Measurements from ENCODE around the gene MACROH2A2.
A peak's percentile ranks its signal among the peaks of the same experiment; 100 is the strongest.
"Not testable (repeated sequence)": the region's sequence is repeated elsewhere in the genome, so short reads cannot be mapped to it uniquely, and the experiment has no call there.

MACROH2A2 gene

GRCh38 chr10:70132098-70133029, 79.7 kb downstream of the MACROH2A2 start, which contains the start of gene AIFM2:
Gene AIFM2, minus strand, starts transcription at chr10:70132825. Its CDS starts 8,741 bp downstream, at chr10:70124084.
- no peak for DNase-seq

GRCh38 chr10:70135046-70135445, 82.4 kb downstream of the MACROH2A2 start:
- no peak for DNase-seq

DNA sequence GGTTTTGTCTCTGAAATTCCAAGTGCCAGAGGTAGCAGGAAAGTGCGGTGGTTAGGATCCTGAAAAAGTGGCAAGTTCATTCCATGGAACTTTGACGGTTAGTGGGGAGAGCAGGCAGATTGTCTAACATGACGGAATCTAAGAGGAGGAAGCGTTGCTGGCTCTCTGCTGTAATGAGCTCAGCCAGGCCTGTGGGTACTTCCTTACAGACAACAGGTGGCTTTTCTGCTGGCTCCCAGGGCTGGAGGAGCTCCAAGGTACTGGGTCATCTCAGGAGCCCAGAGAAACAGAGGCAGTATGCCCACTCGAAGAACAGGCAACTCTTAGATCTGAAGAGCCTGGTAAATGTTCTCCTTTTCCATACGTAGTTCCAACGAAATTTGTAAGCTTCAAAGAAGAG, 83.0 kb downstream of the MACROH2A2 start:
- no peak for DNase-seq

GRCh38 chr10:70137135-70137534, 84.5 kb downstream of the MACROH2A2 start:
- DNase-seq: no peak

DNA sequence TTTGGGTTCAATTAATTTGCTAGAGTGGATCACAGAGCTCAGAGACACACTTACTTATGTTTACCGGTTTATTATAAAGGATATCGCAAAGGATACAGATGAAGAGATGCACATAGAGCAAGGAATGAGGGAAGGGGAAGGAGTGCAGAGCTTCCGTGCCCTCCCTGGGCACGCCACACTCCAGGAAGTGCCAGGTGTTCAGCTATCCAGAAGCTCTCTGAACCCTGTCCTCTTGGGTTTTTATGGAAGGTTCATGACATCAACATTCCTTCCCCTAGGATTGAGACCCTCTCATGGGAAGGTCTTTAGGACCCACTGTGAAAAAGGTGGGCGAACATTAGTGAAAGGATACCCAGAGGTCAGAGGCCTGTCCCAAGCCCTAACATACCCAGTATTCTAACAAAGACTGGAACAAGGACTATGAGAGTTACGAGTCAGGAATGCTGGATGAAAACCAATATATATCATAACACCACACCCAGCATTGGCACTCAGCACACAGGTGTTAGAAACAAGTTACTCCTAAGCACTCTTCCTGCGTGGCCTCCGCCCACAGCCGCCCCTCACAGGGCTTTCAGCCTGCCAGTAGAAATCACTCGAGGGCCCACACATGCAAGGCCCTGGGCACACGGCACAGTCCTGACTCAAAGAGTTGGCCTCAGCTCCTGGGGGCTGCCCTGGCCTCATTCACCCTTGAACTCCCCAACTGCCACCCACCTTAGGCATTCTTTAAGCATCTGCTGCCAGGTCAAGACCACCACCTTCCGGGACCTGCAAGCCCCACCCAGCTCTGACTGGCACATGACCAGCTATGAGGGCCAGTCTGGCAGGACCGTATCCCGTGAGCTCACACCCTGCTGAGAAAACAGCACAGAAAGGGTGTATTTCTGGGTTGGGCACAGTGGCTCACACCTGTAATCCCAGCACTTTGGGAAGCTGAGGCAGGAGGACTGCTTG, 85.6 kb downstream of the MACROH2A2 start:
- no peak for DNase-seq

DNA sequence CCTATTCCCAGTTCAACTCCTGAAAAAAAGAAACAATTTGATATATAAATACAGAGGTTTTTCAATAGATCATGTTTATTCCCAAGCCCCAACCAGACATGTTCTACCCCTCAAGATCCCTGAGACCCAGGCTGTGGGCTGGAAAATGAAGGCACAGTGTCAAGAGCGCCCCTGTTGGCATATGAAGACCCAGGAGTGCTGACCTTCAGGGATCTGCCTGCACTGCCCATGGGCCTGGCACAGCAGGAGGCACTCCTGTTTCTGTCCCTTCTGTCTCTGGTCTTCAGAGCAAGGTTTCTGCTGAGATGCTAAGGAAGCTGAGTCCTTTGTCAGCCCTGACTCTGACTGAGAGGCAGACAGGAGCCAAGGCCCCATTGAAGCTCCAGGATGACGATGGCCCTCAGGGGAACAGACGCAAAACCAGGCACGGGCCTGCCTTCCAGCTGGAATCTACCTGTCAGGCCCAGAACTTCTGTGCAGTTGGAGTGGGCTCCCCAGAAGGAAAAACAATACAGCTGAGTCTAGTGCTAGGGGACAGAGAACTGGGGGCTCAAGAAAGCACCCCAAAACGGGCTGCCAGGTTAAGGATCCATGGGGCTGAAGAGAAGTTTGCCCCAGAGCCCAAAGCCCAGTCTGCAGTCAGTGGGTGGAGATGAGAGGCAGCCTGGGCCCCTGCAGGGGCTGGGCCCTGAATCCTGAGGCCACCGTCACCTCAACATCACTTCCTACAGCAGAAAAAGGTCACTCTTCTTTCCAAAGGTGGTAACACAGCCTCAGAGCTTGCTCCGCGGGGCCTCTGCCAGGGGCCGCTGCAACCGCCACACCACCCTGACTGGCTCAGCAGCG, 86.7 kb downstream of the MACROH2A2 start:
- DNase-seq: no peak

DNA sequence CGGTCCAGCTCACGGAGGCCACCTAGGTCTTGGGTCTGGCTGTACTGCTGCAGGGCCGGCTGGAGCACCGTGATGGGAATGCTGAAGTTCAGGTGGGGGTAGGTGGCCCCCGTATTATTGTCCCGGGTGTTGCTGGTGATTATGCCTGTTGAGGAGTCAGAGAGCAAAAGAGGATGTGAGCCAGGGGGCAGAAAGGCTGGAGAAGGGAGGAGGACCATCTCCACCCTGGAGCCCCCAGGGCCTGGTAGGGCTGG, 87.3 kb downstream of the MACROH2A2 start:
- DNase-seq: no peak

- no peak for DNase-seq
Measured at GRCh38 chr10:70140297-70140696, 87.7 kb downstream of the MACROH2A2 start.

- DNase-seq: no peak
Measured at GRCh38 chr10:70142555-70142954, 89.9 kb downstream of the MACROH2A2 start.

- DNase-seq: no peak
Measured at GRCh38 chr10:70144372-70145110, 91.9 kb downstream of the MACROH2A2 start.

DNA sequence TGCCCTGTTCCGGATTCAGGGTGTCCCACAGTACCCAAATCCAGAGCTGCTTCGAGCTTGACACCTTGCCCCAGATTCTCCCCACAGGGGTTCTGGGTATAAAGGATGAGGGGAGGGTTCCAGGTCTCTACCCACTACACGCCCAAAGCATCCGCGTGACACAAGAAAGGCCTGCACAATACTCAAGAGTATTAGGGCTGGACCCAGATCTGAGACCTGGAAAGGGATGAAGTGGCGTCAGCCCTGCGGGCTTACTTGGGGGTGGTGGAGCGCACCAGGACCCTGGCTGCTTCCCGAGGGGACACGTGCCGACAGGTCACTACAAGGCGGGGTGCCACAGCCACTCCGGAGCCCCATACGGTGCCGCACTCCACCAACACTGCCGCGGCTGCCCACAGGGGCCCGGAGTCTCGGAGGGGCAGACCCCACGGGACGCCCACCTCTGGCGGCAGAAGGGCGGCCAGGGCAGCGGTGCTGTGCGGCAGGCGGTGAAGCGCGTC, 92.6 kb downstream of the MACROH2A2 start:
- DNase-seq: no peak

- no peak for DNase-seq
Measured at GRCh38 chr10:70145666-70146488, 93.2 kb downstream of the MACROH2A2 start.

GRCh38 chr10:70146489-70147258, 94.0 kb downstream of the MACROH2A2 start, which contains the start of gene TYSND1:
Gene TYSND1, minus strand, starts transcription at chr10:70146700. Its CDS starts 114 bp downstream, at chr10:70146586.
- DNase-seq: peak; percentile 86

GRCh38 chr10:70147259-70147625, 94.6 kb downstream of the MACROH2A2 start:
- DNase-seq: no peak

GRCh38 chr10:70148516-70148915, 95.9 kb downstream of the MACROH2A2 start:
- DNase-seq: no peak

DNA sequence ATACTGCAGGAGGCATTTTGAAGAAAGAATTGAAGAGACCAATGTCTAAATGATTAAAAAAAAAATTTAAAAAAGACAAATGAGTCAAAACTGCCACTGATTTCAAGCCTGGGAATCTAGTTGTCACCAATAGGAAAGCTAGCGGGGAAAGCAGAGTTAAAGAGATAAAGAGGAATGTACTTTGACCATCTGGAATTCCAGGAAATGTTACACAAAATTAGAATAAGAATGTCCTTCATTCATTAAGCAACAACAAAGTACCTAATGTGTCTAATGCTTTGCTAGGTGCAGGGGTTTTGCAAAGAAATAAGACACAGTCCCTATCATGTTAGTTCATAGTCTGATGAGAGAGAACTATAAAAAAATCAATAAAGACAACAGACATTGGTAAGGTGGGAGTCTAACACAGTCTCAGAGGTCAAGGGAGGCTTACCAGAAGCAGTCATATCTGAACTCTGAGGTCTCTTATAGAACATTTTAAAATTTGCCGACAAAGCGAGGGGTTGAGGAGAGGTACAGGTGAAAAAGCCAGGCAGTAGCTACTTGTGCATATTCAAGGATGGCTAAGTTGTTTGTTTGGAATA, 102.7 kb downstream of the MACROH2A2 start:
- no peak for DNase-seq

DNA sequence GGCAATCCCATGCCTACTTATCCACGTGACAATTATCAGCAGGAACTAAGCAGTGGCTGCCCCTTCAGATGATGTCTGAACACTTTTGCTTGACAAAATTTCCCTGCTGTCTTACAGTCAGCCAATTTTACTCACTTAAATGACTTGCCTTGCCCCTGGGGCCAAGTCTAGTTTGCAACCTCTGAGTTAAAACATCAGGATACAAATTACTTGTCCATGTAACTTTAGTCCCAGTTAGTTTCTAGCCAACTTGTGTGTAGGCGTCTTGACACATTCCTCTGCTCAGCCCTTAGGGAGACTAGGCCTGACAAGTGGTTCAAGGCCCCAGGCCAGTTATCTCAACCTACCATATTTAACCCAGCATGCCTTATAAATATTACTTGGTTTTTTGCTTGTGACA, 105.5 kb downstream of the MACROH2A2 start:
- no peak for DNase-seq

DNA sequence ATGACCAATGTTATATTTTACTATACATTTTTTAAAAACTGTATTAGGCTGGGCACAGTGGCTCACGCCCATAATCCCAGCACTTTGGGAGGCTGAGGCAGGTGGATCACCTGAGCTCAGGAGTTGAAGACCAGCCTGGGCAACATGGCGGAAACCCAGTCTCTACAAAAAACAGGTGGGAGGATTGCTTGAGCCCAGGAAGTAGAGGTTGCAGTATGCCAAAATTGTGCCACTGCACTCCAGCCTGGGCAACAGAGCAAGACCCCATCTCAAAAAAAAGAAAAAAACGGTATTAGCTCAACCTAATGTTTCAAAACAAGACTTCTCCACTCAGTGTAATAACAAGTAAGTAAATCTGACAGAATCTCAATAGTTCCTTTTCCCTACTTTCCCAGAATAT, 106.7 kb downstream of the MACROH2A2 start:
- DNase-seq: not testable (repeated sequence)

DNA sequence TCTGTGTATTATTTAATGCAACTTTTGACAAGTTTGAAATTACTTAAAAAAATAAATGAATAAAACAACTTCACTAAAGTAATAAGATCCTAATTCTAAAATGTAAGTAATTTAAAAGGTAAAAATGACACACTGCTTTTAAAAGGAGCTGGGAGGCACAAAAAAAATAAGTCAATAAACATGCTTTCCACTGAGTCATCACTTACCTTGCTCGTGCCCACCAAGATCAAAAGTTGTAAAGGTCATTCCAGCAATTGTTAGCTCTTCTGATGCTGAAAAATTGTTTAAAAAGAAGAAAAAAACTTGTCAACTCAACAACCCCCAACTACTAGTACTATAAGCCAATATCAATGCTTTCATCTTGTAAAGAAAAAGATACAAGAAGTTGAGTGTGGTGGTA, 108.2 kb downstream of the MACROH2A2 start:
- DNase-seq: no peak
